DMS53 treated with DMSO at 0.1 percent for 48 hours (cell line): ENCODE data around the gene FNBP1L.

Source experiments
- DNase-seq: peaks from one replicate; lab custom pipeline; 2025; ENCODE audit not compliant: unreplicated experiment; lab: John Stamatoyannopoulos, UW

FNBP1L gene

GRCh38 chr1:93588206-93588605 is 140.3 kb downstream of the FNBP1L start:
- DNase-seq = no peak

GRCh38 chr1:93588955-93589354 is 141.0 kb downstream of the FNBP1L start:
- DNase-seq = no peak

GRCh38 chr1:93591291-93591675 is 143.4 kb downstream of the FNBP1L start:
- DNase-seq = peak; percentile 98

GRCh38 chr1:93591676-93592550 is 144.0 kb downstream of the FNBP1L start:
- peak; percentile 99 for DNase-seq

- DNase-seq = no peak
These were observed 144.6 kb downstream of the FNBP1L start for GRCh38 chr1:93592551-93592949.

- DNase-seq = no peak
These were observed 146.1 kb downstream of the FNBP1L start for GRCh38 chr1:93593854-93594602.

- no peak for DNase-seq
These were observed 146.6 kb downstream of the FNBP1L start for GRCh38 chr1:93594603-93594880.

- DNase-seq = no peak
These were observed 147.3 kb downstream of the FNBP1L start for GRCh38 chr1:93595266-93595665.

- no peak for DNase-seq
These were observed 147.8 kb downstream of the FNBP1L start for GRCh38 chr1:93595743-93596142.

GRCh38 chr1:93596329-93597089 is 148.6 kb downstream of the FNBP1L start:
- DNase-seq = no peak

GRCh38 chr1:93597709-93598108 is 149.8 kb downstream of the FNBP1L start:
- DNase-seq = no peak

- DNase-seq = no peak
These were observed 150.5 kb downstream of the FNBP1L start for GRCh38 chr1:93598396-93598795.

- DNase-seq = no peak
These were observed 151.0 kb downstream of the FNBP1L start for GRCh38 chr1:93598861-93599439.

GRCh38 chr1:93599479-93599878 is 151.6 kb downstream of the FNBP1L start:
- no peak for DNase-seq

- no peak for DNase-seq
These were observed 152.7 kb downstream of the FNBP1L start for GRCh38 chr1:93600663-93601062.

- DNase-seq = peak; percentile 65
These were observed 153.8 kb downstream of the FNBP1L start for GRCh38 chr1:93601686-93602085.

- no peak for DNase-seq
These were observed 154.2 kb downstream of the FNBP1L start for GRCh38 chr1:93602101-93602500.

GRCh38 chr1:93603106-93603505 is 155.2 kb downstream of the FNBP1L start:
- no peak for DNase-seq

GRCh38 chr1:93603601-93604000 is 155.7 kb downstream of the FNBP1L start:
- DNase-seq = no peak
